GM12873 (cell line): ENCODE data around the gene L3MBTL1.

ENCODE experiments used
- TF ChIP-seq, protein P1 (sequence below): IDR thresholded peaks from 2 replicates; pipeline ENCODE4 v1.5.1; 2012; ENCODE audit warnings: low read depth, mild to moderate bottlenecking, moderate library complexity, low read length, control low read depth; ENCODE audit not compliant: insufficient read depth; ENCODE audit errors: missing control alignments

Gene L3MBTL1

DNA sequence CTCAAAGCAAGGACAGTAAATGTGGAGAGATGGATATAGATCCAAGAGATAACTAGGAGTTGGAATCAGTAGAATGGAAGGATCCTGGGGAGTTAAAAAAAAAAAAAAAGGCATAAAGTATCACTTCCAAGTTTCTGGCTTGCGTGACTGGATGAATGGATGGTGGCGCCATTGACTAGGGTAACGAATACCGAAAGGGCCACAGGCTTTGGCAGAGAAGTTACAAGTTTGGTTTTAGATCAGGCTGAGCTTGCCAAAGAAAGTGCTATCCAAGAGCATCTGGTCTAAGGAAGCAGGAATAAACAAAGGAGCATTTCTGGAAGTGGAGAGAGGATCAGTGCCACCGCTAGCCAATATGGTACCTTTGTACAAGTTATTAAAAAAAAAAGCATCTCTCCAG is 17.5 kb downstream of the L3MBTL1 start:
- TF ChIP-seq, protein P1, sequence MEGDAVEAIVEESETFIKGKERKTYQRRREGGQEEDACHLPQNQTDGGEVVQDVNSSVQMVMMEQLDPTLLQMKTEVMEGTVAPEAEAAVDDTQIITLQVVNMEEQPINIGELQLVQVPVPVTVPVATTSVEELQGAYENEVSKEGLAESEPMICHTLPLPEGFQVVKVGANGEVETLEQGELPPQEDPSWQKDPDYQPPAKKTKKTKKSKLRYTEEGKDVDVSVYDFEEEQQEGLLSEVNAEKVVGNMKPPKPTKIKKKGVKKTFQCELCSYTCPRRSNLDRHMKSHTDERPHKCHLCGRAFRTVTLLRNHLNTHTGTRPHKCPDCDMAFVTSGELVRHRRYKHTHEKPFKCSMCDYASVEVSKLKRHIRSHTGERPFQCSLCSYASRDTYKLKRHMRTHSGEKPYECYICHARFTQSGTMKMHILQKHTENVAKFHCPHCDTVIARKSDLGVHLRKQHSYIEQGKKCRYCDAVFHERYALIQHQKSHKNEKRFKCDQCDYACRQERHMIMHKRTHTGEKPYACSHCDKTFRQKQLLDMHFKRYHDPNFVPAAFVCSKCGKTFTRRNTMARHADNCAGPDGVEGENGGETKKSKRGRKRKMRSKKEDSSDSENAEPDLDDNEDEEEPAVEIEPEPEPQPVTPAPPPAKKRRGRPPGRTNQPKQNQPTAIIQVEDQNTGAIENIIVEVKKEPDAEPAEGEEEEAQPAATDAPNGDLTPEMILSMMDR: no peak

GRCh38 chr20:43528258-43528875 is 20.9 kb downstream of the L3MBTL1 start:
- TF ChIP-seq, protein P1: no peak

- TF ChIP-seq, protein P1: no peak
These were observed 21.6 kb downstream of the L3MBTL1 start for GRCh38 chr20:43529051-43529450.

DNA sequence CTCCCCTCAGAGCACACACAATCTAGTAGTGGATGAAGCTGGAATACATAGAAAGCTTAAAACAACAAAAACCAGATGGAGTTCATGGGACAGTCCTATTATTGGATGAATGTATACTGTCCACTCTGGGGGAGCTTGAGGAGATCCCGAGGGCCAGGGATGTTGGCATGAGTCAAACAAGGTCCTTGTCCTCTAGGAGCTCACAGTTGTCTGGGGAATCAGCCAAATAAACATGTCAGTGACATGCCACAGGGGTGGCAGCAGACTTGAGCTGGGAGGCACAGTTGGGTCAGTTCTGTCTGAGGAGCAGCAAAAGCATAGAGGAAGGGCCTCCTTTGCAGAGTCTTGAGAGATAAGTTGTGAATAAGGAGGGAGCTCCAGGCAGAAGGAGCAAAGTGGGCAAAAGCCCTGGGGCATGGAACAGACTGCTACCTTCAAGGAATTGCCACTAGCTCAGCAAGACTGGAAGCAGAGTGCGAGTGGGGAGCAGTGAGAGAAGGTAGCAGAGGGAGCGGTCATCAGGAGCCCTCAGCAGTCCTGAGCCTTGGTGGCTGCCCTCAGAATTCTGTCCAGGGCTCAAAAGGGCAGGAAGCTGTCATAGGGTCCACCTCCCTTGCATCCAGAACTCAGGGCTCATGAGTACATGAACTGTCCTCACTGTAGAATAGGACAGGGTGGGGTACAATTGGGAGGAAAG is 22.1 kb downstream of the L3MBTL1 start:
- TF ChIP-seq, protein P1: no peak

GRCh38 chr20:43530321-43531090 is 23.0 kb downstream of the L3MBTL1 start:
- TF ChIP-seq, protein P1: peak; percentile 6

- TF ChIP-seq, protein P1: no peak
These were observed 23.6 kb downstream of the L3MBTL1 start for GRCh38 chr20:43531091-43531443.

DNA sequence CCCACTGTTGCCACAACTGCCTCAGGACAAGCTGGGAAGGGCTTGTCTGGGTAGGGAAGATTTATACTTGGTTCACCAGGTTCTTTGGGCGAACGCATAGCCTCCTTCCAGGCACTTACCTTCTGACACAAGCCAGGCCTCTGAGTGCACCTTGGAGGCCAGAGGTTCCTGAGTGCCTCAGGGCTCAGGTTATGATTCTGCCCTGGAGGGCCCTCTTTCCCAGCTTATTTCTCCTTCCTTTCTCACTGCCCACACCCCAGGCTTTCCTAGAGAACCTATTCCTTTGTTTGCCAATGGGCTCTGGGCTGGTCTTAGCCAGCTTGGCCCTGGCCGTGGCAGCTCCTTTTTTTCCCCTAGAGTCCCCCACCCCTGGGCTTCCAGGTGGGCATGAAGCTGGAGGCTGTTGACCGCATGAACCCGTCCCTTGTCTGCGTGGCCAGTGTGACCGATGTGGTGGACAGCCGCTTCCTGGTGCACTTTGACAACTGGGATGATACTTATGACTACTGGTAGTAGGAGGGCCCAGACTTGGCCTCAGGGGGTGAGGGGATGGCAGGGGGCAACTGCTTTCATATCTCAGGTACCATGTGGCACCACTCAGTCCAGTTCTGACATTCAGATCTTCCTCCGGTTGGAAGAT is 25.0 kb downstream of the L3MBTL1 start:
- TF ChIP-seq, protein P1: no peak
